ENCODE results near the gene GATD1.

Gene GATD1

GRCh38 chr11:801097-801780, 24.0 kb upstream of the GATD1 start:
- peak; percentile 7 for TF ChIP-seq SCRT2 (tag by site-specific recombination; IDR thresholded peaks at IDR 0.05)
- TF ChIP-seq GLIS1 (tag by site-specific recombination; IDR thresholded peaks at IDR 0.05) = peak; percentile 81
- no peak for TF ChIP-seq ZNF76 (tag by site-specific recombination; IDR thresholded peaks at IDR 0.05; ENCODE audit: borderline replicate concordance, low read depth)
- 0 out of 2 replicates have a peak, but pooled peaks have one; percentile 37 for TF ChIP-seq ZEB2 (tag by site-specific recombination; IDR thresholded peaks at IDR 0.05)
- TF ChIP-seq ZIC2 (tag by site-specific recombination; IDR thresholded peaks at IDR 0.05) = peak; percentile 71; the same call in 1 of the 2 replicates
- TF ChIP-seq ZBTB21 (tag by site-specific recombination; IDR thresholded peaks at IDR 0.05) = no peak
- no peak for TF ChIP-seq ZBTB44 (tag by site-specific recombination; IDR thresholded peaks at IDR 0.05)
- no peak for TF ChIP-seq FEZF1 (tag by site-specific recombination; IDR thresholded peaks at IDR 0.05)
- TF ChIP-seq, protein P1, sequence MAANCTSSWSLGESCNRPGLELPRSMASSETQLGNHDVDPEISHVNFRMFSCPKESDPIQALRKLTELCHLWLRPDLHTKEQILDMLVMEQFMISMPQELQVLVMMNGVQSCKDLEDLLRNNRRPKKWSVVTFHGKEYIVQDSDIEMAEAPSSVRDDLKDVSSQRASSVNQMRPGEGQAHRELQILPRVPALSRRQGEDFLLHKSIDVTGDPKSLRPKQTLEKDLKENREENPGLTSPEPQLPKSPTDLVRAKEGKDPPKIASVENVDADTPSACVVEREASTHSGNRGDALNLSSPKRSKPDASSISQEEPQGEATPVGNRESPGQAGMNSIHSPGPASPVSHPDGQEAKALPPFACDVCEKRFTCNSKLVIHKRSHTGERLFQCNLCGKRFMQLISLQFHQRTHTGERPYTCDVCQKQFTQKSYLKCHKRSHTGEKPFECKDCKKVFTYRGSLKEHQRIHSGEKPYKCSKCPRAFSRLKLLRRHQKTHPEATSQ (tag by site-specific recombination; IDR thresholded peaks at IDR 0.05) = no peak
- TF ChIP-seq, protein P2, sequence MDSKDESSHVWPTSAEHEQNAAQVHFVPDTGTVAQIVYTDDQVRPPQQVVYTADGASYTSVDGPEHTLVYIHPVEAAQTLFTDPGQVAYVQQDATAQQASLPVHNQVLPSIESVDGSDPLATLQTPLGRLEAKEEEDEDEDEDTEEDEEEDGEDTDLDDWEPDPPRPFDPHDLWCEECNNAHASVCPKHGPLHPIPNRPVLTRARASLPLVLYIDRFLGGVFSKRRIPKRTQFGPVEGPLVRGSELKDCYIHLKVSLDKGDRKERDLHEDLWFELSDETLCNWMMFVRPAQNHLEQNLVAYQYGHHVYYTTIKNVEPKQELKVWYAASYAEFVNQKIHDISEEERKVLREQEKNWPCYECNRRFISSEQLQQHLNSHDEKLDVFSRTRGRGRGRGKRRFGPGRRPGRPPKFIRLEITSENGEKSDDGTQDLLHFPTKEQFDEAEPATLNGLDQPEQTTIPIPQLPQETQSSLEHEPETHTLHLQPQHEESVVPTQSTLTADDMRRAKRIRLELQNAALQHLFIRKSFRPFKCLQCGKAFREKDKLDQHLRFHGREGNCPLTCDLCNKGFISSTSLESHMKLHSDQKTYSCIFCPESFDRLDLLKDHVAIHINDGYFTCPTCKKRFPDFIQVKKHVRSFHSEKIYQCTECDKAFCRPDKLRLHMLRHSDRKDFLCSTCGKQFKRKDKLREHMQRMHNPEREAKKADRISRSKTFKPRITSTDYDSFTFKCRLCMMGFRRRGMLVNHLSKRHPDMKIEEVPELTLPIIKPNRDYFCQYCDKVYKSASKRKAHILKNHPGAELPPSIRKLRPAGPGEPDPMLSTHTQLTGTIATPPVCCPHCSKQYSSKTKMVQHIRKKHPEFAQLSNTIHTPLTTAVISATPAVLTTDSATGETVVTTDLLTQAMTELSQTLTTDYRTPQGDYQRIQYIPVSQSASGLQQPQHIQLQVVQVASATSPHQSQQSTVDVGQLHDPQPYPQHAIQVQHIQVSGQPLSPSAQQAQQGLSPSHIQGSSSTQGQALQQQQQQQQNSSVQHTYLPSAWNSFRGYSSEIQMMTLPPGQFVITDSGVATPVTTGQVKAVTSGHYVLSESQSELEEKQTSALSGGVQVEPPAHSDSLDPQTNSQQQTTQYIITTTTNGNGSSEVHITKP (tag by site-specific recombination; IDR thresholded peaks at IDR 0.05) = no peak
- no peak for TF ChIP-seq HOXA7 (CRISPR knock-in tag; IDR thresholded peaks at IDR 0.05; ENCODE audit: borderline replicate concordance)
- TF ChIP-seq BCL11B (tag by site-specific recombination; IDR thresholded peaks at IDR 0.05; ENCODE audit: low read depth) = 0 out of 2 replicates have a peak, but pooled peaks have one; percentile 30
- no peak overlapping the region for H3K4me3 ChIP-seq (ENCODE audit: low read depth, low read length)
- no peaks in the 10 kb centered on the region for H3K9me3 ChIP-seq (ENCODE audit: control insufficient read depth, insufficient read depth, low read depth, low read length)
- peaks cover 2% of the 10 kb centered on the region; the same call in 1 of the 2 replicates for H3K4me1 ChIP-seq (ENCODE audit: control insufficient read depth, insufficient read depth, low read length)
- H3K36me3 ChIP-seq (ENCODE audit: control insufficient read depth in 2 of 2, insufficient read depth in 1 of 2, low read length in 2 of 2) = peaks cover 0 to 54% of the 10 kb centered on the region in 2 experiments; a peak in 1 of 3 replicates
- no peak overlapping the region for H3K27ac ChIP-seq (ENCODE audit: extremely low read depth, low read depth, low read length)
- ChIA-PET POLR2A (interaction anchor here (0.5 to 1.1 kb wide), 3 partner anchors 18 to 265 kb away, joined by 3 to 8 read pairs (median 3); partner anchors contain the start of gene GATD1), CTCF (no interaction called here)

DNA sequence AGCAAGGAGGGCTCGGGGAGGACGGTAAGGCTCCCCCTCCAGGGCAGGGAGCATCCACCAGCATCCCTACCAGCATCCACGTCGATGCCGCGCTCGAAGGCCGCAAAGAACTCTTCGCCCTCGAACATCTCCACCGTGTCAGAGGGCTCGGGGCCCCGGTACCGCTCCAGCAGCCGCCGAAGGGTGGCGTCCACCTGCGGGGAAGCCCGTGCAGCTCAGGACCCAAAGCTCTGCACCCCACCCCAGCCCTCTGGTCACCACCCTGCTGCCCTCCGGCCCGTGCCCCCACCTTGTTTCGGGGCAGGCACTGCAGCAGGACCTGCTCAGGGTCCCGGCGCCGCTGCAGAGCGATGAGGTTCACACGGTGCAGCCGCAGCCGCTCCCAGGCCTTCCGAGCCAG, 23.2 kb upstream of the GATD1 start:
- H3K4me1 ChIP-seq (ENCODE audit: control insufficient read depth, insufficient read depth, low read length) = peaks cover 6% of the 10 kb centered on the region

More for the DNA sequence above, 23.2 kb upstream of the GATD1 start:
- H3K4me3 ChIP-seq (ENCODE audit: low read depth, low read length) = no peak overlapping the region
- ChIA-PET POLR2A (interaction anchor here (0.5 to 1.5 kb wide), 3 partner anchors 17 to 23 kb away, joined by 3 to 8 read pairs (median 3); partner anchors contain the start of gene GATD1), CTCF (no interaction called here)
- no peaks in the 10 kb centered on the region for H3K9me3 ChIP-seq (ENCODE audit: control insufficient read depth, insufficient read depth, low read depth, low read length)
- H3K27ac ChIP-seq (ENCODE audit: extremely low read depth, low read depth, low read length) = no peak overlapping the region
- TF ChIP-seq ZNF558 (tag by site-specific recombination; IDR thresholded peaks at IDR 0.05) (no peak), ZNF701 (tag by site-specific recombination; IDR thresholded peaks at IDR 0.05) (no peak), ZXDB (tag by site-specific recombination; IDR thresholded peaks at IDR 0.05) (no peak), HOXC10 (CRISPR knock-in tag; IDR thresholded peaks at IDR 0.05) (no peak), GLI2 (tag by site-specific recombination; IDR thresholded peaks at IDR 0.05; ENCODE audit: borderline replicate concordance, low read depth) (no peak), ZNF274 (IDR thresholded peaks at IDR 0.05; ENCODE audit: low read length) (no peak), ZNF274 (tag by site-specific recombination; IDR thresholded peaks at IDR 0.05; ENCODE audit: borderline replicate concordance) (no peak), ZNF48 (tag by site-specific recombination; IDR thresholded peaks at IDR 0.05) (no peak), ZNF549 (tag by site-specific recombination; IDR thresholded peaks at IDR 0.05) (no peak), ZBTB20 (tag by site-specific recombination; IDR thresholded peaks at IDR 0.05) (no peak)
- TF ChIP-seq, protein P3, sequence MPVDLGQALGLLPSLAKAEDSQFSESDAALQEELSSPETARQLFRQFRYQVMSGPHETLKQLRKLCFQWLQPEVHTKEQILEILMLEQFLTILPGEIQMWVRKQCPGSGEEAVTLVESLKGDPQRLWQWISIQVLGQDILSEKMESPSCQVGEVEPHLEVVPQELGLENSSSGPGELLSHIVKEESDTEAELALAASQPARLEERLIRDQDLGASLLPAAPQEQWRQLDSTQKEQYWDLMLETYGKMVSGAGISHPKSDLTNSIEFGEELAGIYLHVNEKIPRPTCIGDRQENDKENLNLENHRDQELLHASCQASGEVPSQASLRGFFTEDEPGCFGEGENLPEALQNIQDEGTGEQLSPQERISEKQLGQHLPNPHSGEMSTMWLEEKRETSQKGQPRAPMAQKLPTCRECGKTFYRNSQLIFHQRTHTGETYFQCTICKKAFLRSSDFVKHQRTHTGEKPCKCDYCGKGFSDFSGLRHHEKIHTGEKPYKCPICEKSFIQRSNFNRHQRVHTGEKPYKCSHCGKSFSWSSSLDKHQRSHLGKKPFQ (tag by site-specific recombination; IDR thresholded peaks at IDR 0.05) = no peak
- H3K36me3 ChIP-seq (ENCODE audit: control insufficient read depth in 2 of 2, insufficient read depth in 1 of 2, low read length in 2 of 2) = peaks cover 0 to 54% of the 10 kb centered on the region in 2 experiments; a peak in 1 of 3 replicates

All from HEK293 (cell line).